ENCODE results near the gene C6orf89.

- TF ChIP-seq GATA2 (IDR thresholded peaks at IDR 0.05; ENCODE audit: low read depth, low read length) (no peak), GATA3 (IDR thresholded peaks at IDR 0.05; ENCODE audit: low read depth, low read length) (no peak)
Measured at GRCh38 chr6:36867471-36868224, 18.1 kb upstream of the C6orf89 start.
